Measurements from ENCODE around the gene ETFDH. TPM values are rescaled to one million over a fixed set of nuclear protein-coding genes. Genes with fewer than 3 reads are reported as not detected.
A peak's percentile ranks its signal among the peaks of the same experiment; 100 is the strongest.
"Not testable (repeated sequence)": the region's sequence is repeated elsewhere in the genome, so short reads cannot be mapped to it uniquely, and the experiment has no call there.

ETFDH gene
- total RNA-seq, 4 donors from 2014 or later, result 51.2 to 219 (median 112) TPM

- DNase-seq, result no peak
- Histone ChIP-seq H3K4me1 (no peaks in the 10 kb centered on the region), H3K9me3 (no peaks in the 10 kb centered on the region), H3K27me3 (no peaks in the 10 kb centered on the region), H3K4me3 (no peak overlapping the region), H3K27ac (no peak overlapping the region), H3K36me3 (peaks cover 0 to 15% (median 0%) of the 10 kb centered on the region in 3 donors)
- TF ChIP-seq CTCF (IDR thresholded peaks at IDR 0.05) (no peak), POLR2A (IDR thresholded peaks at IDR 0.05) (no peak)
Measured at GRCh38 chr4:158688813-158689212, 16.7 kb downstream of the ETFDH start.

GRCh38 chr4:158704274-158704673 lies 32.2 kb downstream of the ETFDH start:
- Histone ChIP-seq H3K36me3 (peaks cover 0 to 52% (median 0%) of the 10 kb centered on the region in 3 donors), H3K27ac (no peak overlapping the region), H3K9me3 (no peaks in the 10 kb centered on the region), H3K27me3 (no peaks in the 10 kb centered on the region), H3K4me1 (no peaks in the 10 kb centered on the region), H3K4me3 (no peak overlapping the region)
- TF ChIP-seq POLR2A (IDR thresholded peaks at IDR 0.05), result no peak
- TF ChIP-seq CTCF (IDR thresholded peaks at IDR 0.05), result no peak
- no peak for DNase-seq

- Histone ChIP-seq H3K4me3 (no peak overlapping the region), H3K4me1 (no peaks in the 10 kb centered on the region), H3K9me3 (no peaks in the 10 kb centered on the region), H3K27me3 (no peaks in the 10 kb centered on the region), H3K27ac (no peak overlapping the region), H3K36me3 (peaks cover 0 to 95% (median 0%) of the 10 kb centered on the region in 3 donors)
- peak in 1 of 6 experiments; percentile 5 for TF ChIP-seq CTCF (IDR thresholded peaks at IDR 0.05)
- TF ChIP-seq POLR2A (IDR thresholded peaks at IDR 0.05), result no peak
- no peak for DNase-seq
Measured at GRCh38 chr4:158710814-158711213, 38.7 kb downstream of the ETFDH start.

GRCh38 chr4:158712622-158713021 lies 40.5 kb downstream of the ETFDH start:
- H3K9me3 ChIP-seq, H3K27ac ChIP-seq, H3K4me3 ChIP-seq, DNase-seq, H3K4me1 ChIP-seq, H3K27me3 ChIP-seq: not testable (repeated sequence)
- H3K36me3 ChIP-seq, result peaks cover 0 to 95% (median 0%) of the 10 kb centered on the region in 3 donors

- H3K9me3 ChIP-seq, result no peaks in the 10 kb centered on the region
- no peak overlapping the region for H3K4me3 ChIP-seq
- TF ChIP-seq CTCF (IDR thresholded peaks at IDR 0.05) (no peak), POLR2A (IDR thresholded peaks at IDR 0.05) (no peak)
- no peak for DNase-seq
- no peaks in the 10 kb centered on the region for H3K27me3 ChIP-seq
- peaks cover 0 to 98% (median 0%) of the 10 kb centered on the region in 3 donors for H3K36me3 ChIP-seq
- no peaks in the 10 kb centered on the region for H3K4me1 ChIP-seq
- no peak overlapping the region for H3K27ac ChIP-seq
Measured at GRCh38 chr4:158714937-158715336, 42.8 kb downstream of the ETFDH start.

- H3K36me3 ChIP-seq, result peaks cover 0 to 96% (median 0%) of the 10 kb centered on the region in 3 donors
Measured at GRCh38 chr4:158715802-158716201, 43.7 kb downstream of the ETFDH start.

More at GRCh38 chr4:158715802-158716201, 43.7 kb downstream of the ETFDH start:
- H3K27me3 ChIP-seq, result no peaks in the 10 kb centered on the region
- H3K27ac ChIP-seq, result no peak overlapping the region
- H3K4me3 ChIP-seq, result no peak overlapping the region
- no peaks in the 10 kb centered on the region for H3K4me1 ChIP-seq
- no peaks in the 10 kb centered on the region for H3K9me3 ChIP-seq
- TF ChIP-seq CTCF (IDR thresholded peaks at IDR 0.05) (no peak), POLR2A (IDR thresholded peaks at IDR 0.05) (no peak)
- DNase-seq, result no peak

Data from Peyer's patch (tissue), 4 donors.